ENCODE measurements around the gene MED12L.
A peak's percentile ranks its signal among the peaks of the same experiment; 100 is the strongest.

MED12L gene

DNA sequence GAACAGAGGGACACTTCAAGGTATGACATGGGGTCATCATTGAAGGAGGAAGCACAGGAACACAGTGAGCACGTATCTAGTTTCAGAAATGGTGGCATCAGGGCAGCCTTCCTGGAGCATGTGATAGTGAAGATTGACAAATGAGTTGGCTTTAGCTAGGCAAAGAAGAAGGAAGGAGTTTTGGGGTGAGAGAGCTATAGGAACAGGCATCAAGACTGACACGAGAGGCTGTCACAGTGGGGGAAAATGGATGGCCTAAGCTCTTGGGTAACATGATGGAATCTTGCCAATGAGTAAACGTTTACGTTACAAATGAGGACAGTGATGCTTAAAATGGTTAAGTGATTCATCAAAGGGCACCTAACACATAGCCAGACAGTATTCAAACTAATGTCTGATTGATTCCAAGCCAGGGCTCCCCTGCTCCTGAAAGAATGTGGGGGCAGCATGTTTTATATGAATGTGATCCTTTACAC lies 140.7 kb downstream of the MED12L start:
- Histone ChIP-seq H3K27ac (replicated peaks) (no peak overlapping the region), H3K27me3 (ENCODE audit: insufficient read depth, poor library complexity, severe bottlenecking) (no peaks in the 10 kb centered on the region), H3K4me3 (replicated peaks; ENCODE audit: insufficient read depth, low read length) (no peak overlapping the region)
- TF ChIP-seq, protein P1, sequence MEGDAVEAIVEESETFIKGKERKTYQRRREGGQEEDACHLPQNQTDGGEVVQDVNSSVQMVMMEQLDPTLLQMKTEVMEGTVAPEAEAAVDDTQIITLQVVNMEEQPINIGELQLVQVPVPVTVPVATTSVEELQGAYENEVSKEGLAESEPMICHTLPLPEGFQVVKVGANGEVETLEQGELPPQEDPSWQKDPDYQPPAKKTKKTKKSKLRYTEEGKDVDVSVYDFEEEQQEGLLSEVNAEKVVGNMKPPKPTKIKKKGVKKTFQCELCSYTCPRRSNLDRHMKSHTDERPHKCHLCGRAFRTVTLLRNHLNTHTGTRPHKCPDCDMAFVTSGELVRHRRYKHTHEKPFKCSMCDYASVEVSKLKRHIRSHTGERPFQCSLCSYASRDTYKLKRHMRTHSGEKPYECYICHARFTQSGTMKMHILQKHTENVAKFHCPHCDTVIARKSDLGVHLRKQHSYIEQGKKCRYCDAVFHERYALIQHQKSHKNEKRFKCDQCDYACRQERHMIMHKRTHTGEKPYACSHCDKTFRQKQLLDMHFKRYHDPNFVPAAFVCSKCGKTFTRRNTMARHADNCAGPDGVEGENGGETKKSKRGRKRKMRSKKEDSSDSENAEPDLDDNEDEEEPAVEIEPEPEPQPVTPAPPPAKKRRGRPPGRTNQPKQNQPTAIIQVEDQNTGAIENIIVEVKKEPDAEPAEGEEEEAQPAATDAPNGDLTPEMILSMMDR (IDR thresholded peaks at IDR 0.05; ENCODE audit: insufficient read depth, low read length): no peak
- TF ChIP-seq GABPA (IDR thresholded peaks at IDR 0.05; ENCODE audit: low read depth) (no peak), POLR2AphosphoS5 (IDR thresholded peaks at IDR 0.05; ENCODE audit: low read depth) (no peak), SPI1 (IDR thresholded peaks at IDR 0.05; ENCODE audit: borderline replicate concordance, low read depth) (no peak)
- DNase-seq (ENCODE audit: low read depth in 1 of 2, low spot score in 1 of 2): peak in 1 of 2 experiments; percentile 87

DNA sequence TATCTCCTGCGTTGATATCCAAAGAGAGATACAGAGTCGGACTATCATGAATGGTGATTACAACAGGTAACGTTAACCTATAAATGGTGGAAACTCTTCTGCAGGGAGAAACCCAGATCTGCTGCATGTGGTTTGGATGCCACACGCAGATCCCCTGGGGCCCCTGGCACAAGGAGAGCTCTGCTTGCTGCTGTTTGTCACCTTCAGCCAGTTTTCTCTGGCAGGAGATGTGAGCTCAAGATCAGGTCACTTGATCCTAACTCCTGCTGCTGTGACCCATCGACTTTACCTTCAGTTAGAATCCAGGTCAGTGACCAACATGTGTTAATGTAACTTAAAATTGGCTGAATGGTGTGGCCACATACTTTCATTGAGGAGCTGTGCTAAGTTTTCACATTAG lies 141.4 kb downstream of the MED12L start:
- Histone ChIP-seq H3K4me3 (replicated peaks; ENCODE audit: insufficient read depth, low read length) (no peak overlapping the region), H3K27me3 (ENCODE audit: insufficient read depth, poor library complexity, severe bottlenecking) (no peaks in the 10 kb centered on the region), H3K27ac (replicated peaks) (no peak overlapping the region)
- no peak for DNase-seq (ENCODE audit: low read depth in 1 of 2, low spot score in 1 of 2)
- TF ChIP-seq, protein P2, sequence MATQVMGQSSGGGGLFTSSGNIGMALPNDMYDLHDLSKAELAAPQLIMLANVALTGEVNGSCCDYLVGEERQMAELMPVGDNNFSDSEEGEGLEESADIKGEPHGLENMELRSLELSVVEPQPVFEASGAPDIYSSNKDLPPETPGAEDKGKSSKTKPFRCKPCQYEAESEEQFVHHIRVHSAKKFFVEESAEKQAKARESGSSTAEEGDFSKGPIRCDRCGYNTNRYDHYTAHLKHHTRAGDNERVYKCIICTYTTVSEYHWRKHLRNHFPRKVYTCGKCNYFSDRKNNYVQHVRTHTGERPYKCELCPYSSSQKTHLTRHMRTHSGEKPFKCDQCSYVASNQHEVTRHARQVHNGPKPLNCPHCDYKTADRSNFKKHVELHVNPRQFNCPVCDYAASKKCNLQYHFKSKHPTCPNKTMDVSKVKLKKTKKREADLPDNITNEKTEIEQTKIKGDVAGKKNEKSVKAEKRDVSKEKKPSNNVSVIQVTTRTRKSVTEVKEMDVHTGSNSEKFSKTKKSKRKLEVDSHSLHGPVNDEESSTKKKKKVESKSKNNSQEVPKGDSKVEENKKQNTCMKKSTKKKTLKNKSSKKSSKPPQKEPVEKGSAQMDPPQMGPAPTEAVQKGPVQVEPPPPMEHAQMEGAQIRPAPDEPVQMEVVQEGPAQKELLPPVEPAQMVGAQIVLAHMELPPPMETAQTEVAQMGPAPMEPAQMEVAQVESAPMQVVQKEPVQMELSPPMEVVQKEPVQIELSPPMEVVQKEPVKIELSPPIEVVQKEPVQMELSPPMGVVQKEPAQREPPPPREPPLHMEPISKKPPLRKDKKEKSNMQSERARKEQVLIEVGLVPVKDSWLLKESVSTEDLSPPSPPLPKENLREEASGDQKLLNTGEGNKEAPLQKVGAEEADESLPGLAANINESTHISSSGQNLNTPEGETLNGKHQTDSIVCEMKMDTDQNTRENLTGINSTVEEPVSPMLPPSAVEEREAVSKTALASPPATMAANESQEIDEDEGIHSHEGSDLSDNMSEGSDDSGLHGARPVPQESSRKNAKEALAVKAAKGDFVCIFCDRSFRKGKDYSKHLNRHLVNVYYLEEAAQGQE (IDR thresholded peaks at IDR 0.05; ENCODE audit: insufficient replicate concordance, low read depth): no peak
- TF ChIP-seq GABPA (IDR thresholded peaks at IDR 0.05; ENCODE audit: low read depth): no peak
- no peak for TF ChIP-seq POLR2AphosphoS5 (IDR thresholded peaks at IDR 0.05; ENCODE audit: low read depth)
- no peak for TF ChIP-seq SPI1 (IDR thresholded peaks at IDR 0.05; ENCODE audit: borderline replicate concordance, low read depth)

DNA sequence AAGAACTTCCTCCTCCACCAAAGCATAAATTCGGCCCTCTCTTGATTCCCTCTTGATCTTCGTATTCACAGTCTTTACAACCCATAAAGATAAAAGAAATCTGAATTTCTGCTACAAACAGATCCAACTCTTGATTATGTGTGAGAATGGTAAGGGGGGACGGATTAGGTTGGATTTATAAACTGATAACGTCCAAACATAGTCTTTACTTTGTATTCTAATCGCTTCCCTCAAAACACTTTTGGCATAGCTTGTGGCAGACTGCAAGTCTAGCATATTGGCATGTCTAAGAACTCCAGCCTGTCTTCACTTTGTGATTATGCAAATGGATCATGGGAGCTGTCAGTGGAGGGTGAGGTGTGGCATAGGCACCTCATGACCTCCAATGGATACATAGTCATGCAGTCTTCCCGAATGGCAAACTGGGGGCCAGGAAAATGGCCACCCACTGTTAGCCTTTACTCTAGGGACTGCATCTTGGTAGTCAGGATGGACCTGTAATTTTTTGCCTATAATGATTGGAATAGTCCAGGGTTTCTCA lies 141.9 kb downstream of the MED12L start:
- TF ChIP-seq, protein P1 (IDR thresholded peaks at IDR 0.05; ENCODE audit: insufficient read depth, low read length): no peak
- TF ChIP-seq SPI1 (IDR thresholded peaks at IDR 0.05; ENCODE audit: borderline replicate concordance, low read depth) (no peak), POLR2AphosphoS5 (IDR thresholded peaks at IDR 0.05; ENCODE audit: low read depth) (no peak), GABPA (IDR thresholded peaks at IDR 0.05; ENCODE audit: low read depth) (no peak)
- TF ChIP-seq, protein P2 (IDR thresholded peaks at IDR 0.05; ENCODE audit: insufficient replicate concordance, low read depth): no peak
- Histone ChIP-seq H3K27ac (replicated peaks) (no peak overlapping the region), H3K4me3 (replicated peaks; ENCODE audit: insufficient read depth, low read length) (no peak overlapping the region), H3K27me3 (ENCODE audit: insufficient read depth, poor library complexity, severe bottlenecking) (no peaks in the 10 kb centered on the region)
- no peak for DNase-seq (ENCODE audit: low read depth in 1 of 2, low spot score in 1 of 2)

DNA sequence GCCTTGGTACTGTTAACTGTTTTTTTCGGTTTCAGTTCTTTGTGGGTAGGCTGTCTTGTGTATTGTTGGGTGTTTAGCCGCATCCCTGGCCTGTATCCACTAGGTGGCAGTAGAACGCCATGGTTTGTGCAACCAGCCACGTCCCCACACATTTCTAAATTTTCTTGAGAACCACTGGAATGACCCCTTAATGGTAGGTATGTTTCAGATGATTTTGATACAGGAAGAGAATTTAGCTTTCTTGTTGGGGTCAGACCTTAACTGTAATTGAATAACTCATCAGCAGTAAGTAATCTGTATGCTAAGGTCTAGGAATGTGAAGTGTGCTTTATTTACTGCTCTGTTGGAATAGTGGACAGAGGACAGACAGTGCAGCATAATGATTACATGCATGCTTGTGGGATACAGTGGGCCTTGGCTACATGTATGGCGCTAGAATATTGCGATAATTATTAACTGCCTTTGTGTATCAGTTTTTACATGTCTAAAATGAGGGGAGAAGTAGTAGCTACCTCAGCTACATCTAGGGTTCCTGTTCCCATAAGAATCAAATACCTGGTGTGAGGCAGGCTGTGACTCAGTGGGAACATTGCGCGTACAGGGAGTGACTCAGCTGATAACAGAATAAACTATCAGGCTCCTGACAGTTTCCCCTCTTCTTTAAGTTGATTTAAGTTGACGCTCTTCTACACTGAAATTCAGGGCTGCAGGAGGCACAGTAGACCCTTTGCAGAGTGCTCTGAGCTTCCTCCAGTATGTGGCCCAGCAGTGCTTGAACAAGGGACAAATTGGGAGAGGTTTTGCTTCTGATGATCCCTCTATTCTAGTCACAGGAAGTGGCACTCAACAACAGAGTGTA lies 142.6 kb downstream of the MED12L start:
- H3K27me3 ChIP-seq (ENCODE audit: insufficient read depth, poor library complexity, severe bottlenecking): no peaks in the 10 kb centered on the region
- no peak overlapping the region for H3K4me3 ChIP-seq (replicated peaks; ENCODE audit: insufficient read depth, low read length)
- H3K27ac ChIP-seq (replicated peaks): no peak overlapping the region
- TF ChIP-seq, protein P1 (IDR thresholded peaks at IDR 0.05; ENCODE audit: insufficient read depth, low read length): peak; percentile 93
- TF ChIP-seq SPI1 (IDR thresholded peaks at IDR 0.05; ENCODE audit: borderline replicate concordance, low read depth): no peak
- DNase-seq (ENCODE audit: low read depth in 1 of 2, low spot score in 1 of 2): peak; percentile 54 to 66
